Activated CD4-positive, alpha-beta T cell treated with anti-CD3 and anti-CD28 coated beads for 36 hours (primary cell): Measurements from ENCODE around the gene EPN1. TPM values are rescaled to one million over a fixed set of nuclear protein-coding genes. Genes with fewer than 3 reads are reported as not detected.

Experiments
- ATAC-seq: fragments of 200-7000 bp; cut with Tn5 transposase; one replicate; pipeline ENCODE4 v1.10.0; 2021; ENCODE audit warnings: mild to moderate bottlenecking, moderate library complexity
- CTCF ChIA-PET: fragments of 350-600 bp; sonication (Branson Sonifier 250); formaldehyde crosslinking; loops from one replicate; lab custom pipeline; 2021; ENCODE audit warnings: antibody characterized with exemption; lab: Charles Lee
- POLR2A ChIA-PET: fragments of 350-600 bp; sonication (Branson Sonifier 250); formaldehyde crosslinking; loops from one replicate; lab custom pipeline; 2021; ENCODE audit warnings: antibody characterized with exemption, inconsistent platforms; lab: Charles Lee
- DNase-seq: peaks from one replicate; pipeline ENCODE4 v3.0.0-alpha.2; 2020
- H3K27ac Mint-ChIP-seq: one replicate; pipeline ENCODE4 v1.8.0; 2021; ENCODE audit warnings: mixed read lengths
- H3K27me3 Mint-ChIP-seq: one replicate; pipeline ENCODE4 v1.8.0; 2021; ENCODE audit warnings: mixed read lengths
- H3K36me3 Mint-ChIP-seq: one replicate; pipeline ENCODE4 v1.8.0; 2021; ENCODE audit warnings: low read depth, mixed read lengths
- H3K4me1 Mint-ChIP-seq: one replicate; pipeline ENCODE4 v1.8.0; 2021; ENCODE audit warnings: mixed read lengths
- H3K4me3 Mint-ChIP-seq: one replicate; pipeline ENCODE4 v1.8.0; 2021; ENCODE audit warnings: mild to moderate bottlenecking, moderate library complexity, mixed read lengths
- H3K9me3 Mint-ChIP-seq: one replicate; pipeline ENCODE4 v1.8.0; 2021; ENCODE audit warnings: low read depth, mixed read lengths
- intact Hi-C, 2 experiments: fragments of 100-400 bp; cut with DNase I in 1 of 2; cut with micrococcal nuclease in 1 of 2; formaldehyde crosslinking; loops; one replicate each; pipeline versions ENCODE4 v1.14.2 to v1.15.1; 2022 to 2024; cut with DNase I, micrococcal nuclease
- total RNA-seq, 2 experiments: library from RNA; stranded (reverse); gene quantifications; one replicate each; pipeline ENCODE4 v1.2.3, GENCODE V29; 2021

The EPN1 gene
- total RNA-seq, 2 experiments from 2014 or later, result 32.5 to 37.1 TPM

- Mint-ChIP-seq H3K36me3 (peaks cover 44% of the 10 kb centered on the region), H3K27ac (peak overlapping the region; percentile 91), H3K27me3 (no peaks in the 10 kb centered on the region), H3K4me1 (peaks cover 45% of the 10 kb centered on the region), H3K4me3 (peak overlapping the region; percentile 93), H3K9me3 (no peaks in the 10 kb centered on the region)
- POLR2A ChIA-PET, result interaction anchor here (0.6 to 1.3 kb wide), 2 partner anchors 9 to 385 kb away, joined by 4 to 7 read pairs; partner anchors contain the start of gene U2AF2
- CTCF ChIA-PET, result interaction anchor here (1.1 to 2.0 kb wide), 3 partner anchors 8 to 10 kb away, joined by 3 to 11 read pairs (median 5); partner anchors contain the start of gene U2AF2
- ATAC-seq, result no peak
- DNase-seq, result peak; percentile 5
- intact Hi-C loops, result loop anchor here (5.0 kb wide), 6 partner anchors 38 to 1183 kb away; partner anchors contain the start of genes PPP6R1 (in 2 of the 2), KMT5C (in 1 of the 2), LENG9 (in 1 of the 2) and PPP1R12C (in 1 of the 2)
Measured at GRCh38 chr19:55644842-55645511, 30.0 kb upstream of the EPN1 start.

- peaks cover 45% of the 10 kb centered on the region for H3K4me1 Mint-ChIP-seq
- peaks cover 40% of the 10 kb centered on the region for H3K36me3 Mint-ChIP-seq
- peak overlapping the region; percentile 25 for H3K27ac Mint-ChIP-seq
- POLR2A ChIA-PET, result interaction anchor here (0.6 to 1.3 kb wide), 2 partner anchors 9 to 386 kb away, joined by 4 to 7 read pairs; partner anchors contain the start of gene U2AF2
- H3K4me3 Mint-ChIP-seq, result peak overlapping the region; percentile 58
- no peak for DNase-seq
- CTCF ChIA-PET, result interaction anchor here (0.7 to 2.0 kb wide), 3 partner anchors 9 to 142 kb away, joined by 3 to 11 read pairs (median 5); partner anchors contain the start of gene U2AF2
- intact Hi-C loops, result no loop called here
- ATAC-seq, result no peak
- no peaks in the 10 kb centered on the region for H3K9me3 Mint-ChIP-seq
- H3K27me3 Mint-ChIP-seq, result no peaks in the 10 kb centered on the region
Measured at GRCh38 chr19:55645512-55645881, 29.5 kb upstream of the EPN1 start.

- POLR2A ChIA-PET, result interaction anchor here (1.0 to 1.6 kb wide), 2 partner anchors 14 to 48 kb away, joined by 3 to 4 read pairs; partner anchors contain the start of gene FIZ1
- Mint-ChIP-seq H3K27ac (peak overlapping the region; percentile 82), H3K36me3 (peaks cover 37% of the 10 kb centered on the region)
Measured at GRCh38 chr19:55646889-55647731, 27.9 kb upstream of the EPN1 start.

GRCh38 chr19:55647732-55648584 lies 27.1 kb upstream of the EPN1 start, which contains the start of gene CCDC106:
CCDC106 (plus strand) TSS chr19:55648212; CDS start chr19:55649047, 835 bp downstream.
- H3K4me1 Mint-ChIP-seq, result peaks cover 49% of the 10 kb centered on the region
- H3K9me3 Mint-ChIP-seq, result no peaks in the 10 kb centered on the region
- intact Hi-C loops, result no loop called here
- H3K36me3 Mint-ChIP-seq, result peaks cover 34% of the 10 kb centered on the region
- DNase-seq (peak; percentile 60), ATAC-seq (no peak)
- POLR2A ChIA-PET, result interaction anchor here (1.0 to 1.6 kb wide), 2 partner anchors 15 to 49 kb away, joined by 3 to 4 read pairs; partner anchors contain the start of gene FIZ1
- peak within 1 kb of the TSS; percentile 74 for H3K4me3 Mint-ChIP-seq
- H3K27ac Mint-ChIP-seq, result peak within 1 kb of the TSS; percentile 82
- CTCF ChIA-PET, result interaction anchor here (0.7 to 1.4 kb wide), 5 partner anchors 9 to 28 kb away, joined by 3 to 9 read pairs (median 4); no protein-coding TSS in a partner anchor
- H3K27me3 Mint-ChIP-seq, result no peaks in the 10 kb centered on the region

More at GRCh38 chr19:55646889-55647731, 27.9 kb upstream of the EPN1 start:
- H3K4me1 Mint-ChIP-seq, result peaks cover 49% of the 10 kb centered on the region
- no peak for ATAC-seq
- intact Hi-C loops, result no loop called here
- H3K9me3 Mint-ChIP-seq, result no peaks in the 10 kb centered on the region
- no peaks in the 10 kb centered on the region for H3K27me3 Mint-ChIP-seq
- CTCF ChIA-PET, result interaction anchor here (0.6 to 2.0 kb wide), 7 partner anchors 8 to 170 kb away, joined by 3 to 9 read pairs (median 4); no protein-coding TSS in a partner anchor
- DNase-seq, result no peak
- H3K4me3 Mint-ChIP-seq, result peak overlapping the region; percentile 74

GRCh38 chr19:55648585-55649267 lies 26.3 kb upstream of the EPN1 start:
- CTCF ChIA-PET, result interaction anchor here (1.0 to 1.8 kb wide), 3 partner anchors 8 to 43 kb away, joined by 3 to 8 read pairs (median 4); no protein-coding TSS in a partner anchor

GRCh38 chr19:55649268-55650125 lies 25.5 kb upstream of the EPN1 start:
- intact Hi-C loops, result loop anchor here in 1 of 2 experiments (5.0 to 10.0 kb wide), 2 partner anchors 1633 to 1785 kb away; partner anchors contain the start of genes MYADM and ZNF460
- no peaks in the 10 kb centered on the region for H3K9me3 Mint-ChIP-seq
- H3K27me3 Mint-ChIP-seq, result no peaks in the 10 kb centered on the region
- no peak for DNase-seq
- CTCF ChIA-PET, result interaction anchor here (0.8 to 1.8 kb wide), 3 partner anchors 14 to 43 kb away, joined by 3 to 8 read pairs (median 3); no protein-coding TSS in a partner anchor
- POLR2A ChIA-PET, result no interaction called here
- no peak for ATAC-seq
- H3K4me1 Mint-ChIP-seq, result peaks cover 41% of the 10 kb centered on the region
- H3K27ac Mint-ChIP-seq, result peak overlapping the region; percentile 4
- H3K4me3 Mint-ChIP-seq, result peak overlapping the region; percentile 74
- H3K36me3 Mint-ChIP-seq, result peaks cover 23% of the 10 kb centered on the region

More at GRCh38 chr19:55648585-55649267, 26.3 kb upstream of the EPN1 start:
- Mint-ChIP-seq H3K36me3 (peaks cover 29% of the 10 kb centered on the region), H3K4me3 (peak overlapping the region; percentile 74), H3K4me1 (peaks cover 44% of the 10 kb centered on the region), H3K9me3 (no peaks in the 10 kb centered on the region), H3K27me3 (no peaks in the 10 kb centered on the region), H3K27ac (peak overlapping the region; percentile 63)
- intact Hi-C loops, result no loop called here
- ATAC-seq (no peak), DNase-seq (no peak)
- POLR2A ChIA-PET, result no interaction called here

- peaks cover 38% of the 10 kb centered on the region for H3K4me1 Mint-ChIP-seq
- POLR2A ChIA-PET, result no interaction called here
- no peak overlapping the region for H3K4me3 Mint-ChIP-seq
- CTCF ChIA-PET, result interaction anchor here (0.8 to 1.8 kb wide), 2 partner anchors 14 to 17 kb away, joined by 3 to 8 read pairs; no protein-coding TSS in a partner anchor
- DNase-seq (peak; percentile 63), ATAC-seq (no peak)
- H3K36me3 Mint-ChIP-seq, result peaks cover 18% of the 10 kb centered on the region
- H3K9me3 Mint-ChIP-seq, result no peaks in the 10 kb centered on the region
- no peak overlapping the region for H3K27ac Mint-ChIP-seq
- no peaks in the 10 kb centered on the region for H3K27me3 Mint-ChIP-seq
- intact Hi-C loops, result loop anchor here in 1 of 2 experiments (5.0 to 10.0 kb wide), 2 partner anchors 1632 to 1785 kb away; partner anchors contain the start of genes MYADM and ZNF460
Measured at GRCh38 chr19:55650126-55650557, 24.9 kb upstream of the EPN1 start.

- H3K27me3 Mint-ChIP-seq, result no peaks in the 10 kb centered on the region
- peaks cover 15% of the 10 kb centered on the region for H3K36me3 Mint-ChIP-seq
- ChIA-PET POLR2A (no interaction called here), CTCF (interaction anchor here (0.8 to 1.8 kb wide), 2 partner anchors 15 to 18 kb away, joined by 3 to 8 read pairs; no protein-coding TSS in a partner anchor)
- DNase-seq, result no peak
- intact Hi-C loops, result loop anchor here in 1 of 2 experiments (5.0 to 10.0 kb wide), 2 partner anchors 1632 to 1786 kb away; partner anchors contain the start of genes MYADM and ZNF460
- H3K27ac Mint-ChIP-seq, result no peak overlapping the region
- no peaks in the 10 kb centered on the region for H3K9me3 Mint-ChIP-seq
- no peak for ATAC-seq
- H3K4me1 Mint-ChIP-seq, result peaks cover 32% of the 10 kb centered on the region
- no peak overlapping the region for H3K4me3 Mint-ChIP-seq
Measured at GRCh38 chr19:55650602-55651230, 24.3 kb upstream of the EPN1 start.
